Liver (tissue), 2 donors: ENCODE results near the gene ZNF813.

ENCODE experiments used
- FOXA1 ChIP-seq: IDR thresholded peaks from 2 replicates; pipeline ENCODE4 v1.6.1; 2016; ENCODE audit warnings: antibody characterized with exemption
- REST ChIP-seq: IDR thresholded peaks from 2 replicates; pipeline ENCODE4 v1.6.1; 2016; ENCODE audit warnings: antibody characterized with exemption, mild to moderate bottlenecking
- TAF1 ChIP-seq: conservative IDR thresholded peaks from 2 replicates; pipeline ENCODE4 v1.6.1; 2016; ENCODE audit warnings: antibody characterized with exemption, mild to moderate bottlenecking
- donor health status: healthy.

DNA sequence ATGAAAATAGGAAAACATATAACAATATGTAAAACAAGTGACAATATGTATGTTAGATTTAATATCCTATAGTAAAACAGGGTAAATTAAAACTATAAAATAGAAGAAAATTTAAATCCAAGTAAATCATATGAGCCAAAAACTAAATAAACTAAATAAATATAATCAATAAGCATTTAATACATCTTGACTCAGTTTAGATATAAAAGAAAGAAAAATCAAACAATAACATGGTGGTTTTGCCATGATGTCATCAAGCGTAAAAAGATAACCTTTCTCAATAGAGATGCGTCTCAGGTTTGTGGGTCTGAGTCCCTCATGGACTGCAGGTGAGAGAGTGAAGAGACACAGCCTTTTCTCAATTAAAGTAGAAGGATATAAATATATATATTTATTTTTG lies 43.8 kb downstream of the ZNF813 start:
- no peak for TF ChIP-seq TAF1
- no peak for TF ChIP-seq FOXA1
- no peak for TF ChIP-seq REST
